Stimulated activated naive CD4-positive, alpha-beta T cell (primary cell): ENCODE results near the gene SLU7.

Source experiments
- DNase-seq, 6 experiments: peaks; one replicate each; lab custom pipeline; 2025; lab: John Stamatoyannopoulos, UW

The SLU7 gene

GRCh38 chr5:160419458-160420330, 813 bp upstream of the SLU7 start:
- no peak for DNase-seq

GRCh38 chr5:160399402-160400353, 19.2 kb downstream of the SLU7 start, which contains the start of gene FAM200C:
TSS of gene FAM200C (minus strand) at chr5:160400054. CDS start at chr5:160395490, 4,564 bp downstream.
- peak; percentile 16 to 53 (median 30) for DNase-seq

- DNase-seq: no peak
Measured at GRCh38 chr5:160398806-160399205, 20.1 kb downstream of the SLU7 start.

- DNase-seq: no peak
Measured at GRCh38 chr5:160397492-160397891, 21.4 kb downstream of the SLU7 start.

- DNase-seq: no peak
Measured at GRCh38 chr5:160395111-160395510, 23.8 kb downstream of the SLU7 start.

- peak in 2 of 6 experiments; percentile 9 to 15 for DNase-seq
Measured at GRCh38 chr5:160390787-160391696, 27.8 kb downstream of the SLU7 start.

GRCh38 chr5:160387445-160387844, 31.4 kb downstream of the SLU7 start:
- no peak for DNase-seq

- DNase-seq: no peak
Measured at GRCh38 chr5:160385496-160385895, 33.4 kb downstream of the SLU7 start.

GRCh38 chr5:160384681-160385080, 34.2 kb downstream of the SLU7 start:
- no peak for DNase-seq

- DNase-seq: no peak
Measured at GRCh38 chr5:160382346-160382745, 36.5 kb downstream of the SLU7 start.

- DNase-seq: no peak
Measured at GRCh38 chr5:160380041-160380440, 38.8 kb downstream of the SLU7 start.

- no peak for DNase-seq
Measured at GRCh38 chr5:160379511-160379910, 39.4 kb downstream of the SLU7 start.

GRCh38 chr5:160378330-160378729, 40.6 kb downstream of the SLU7 start:
- no peak for DNase-seq

- no peak for DNase-seq
Measured at GRCh38 chr5:160377651-160378050, 41.2 kb downstream of the SLU7 start.

- DNase-seq: no peak
Measured at GRCh38 chr5:160376416-160376815, 42.5 kb downstream of the SLU7 start.

- DNase-seq: no peak
Measured at GRCh38 chr5:160375701-160376100, 43.2 kb downstream of the SLU7 start.

- DNase-seq: no peak
Measured at GRCh38 chr5:160375166-160375565, 43.7 kb downstream of the SLU7 start.

- no peak for DNase-seq
Measured at GRCh38 chr5:160371294-160371693, 47.6 kb downstream of the SLU7 start.

- no peak for DNase-seq
Measured at GRCh38 chr5:160370713-160371034, 48.2 kb downstream of the SLU7 start.

GRCh38 chr5:160369990-160370712, 48.7 kb downstream of the SLU7 start, which contains the start of gene C1QTNF2:
TSS of gene C1QTNF2 (minus strand) at chr5:160370626. CDS start at chr5:160355011, 15,615 bp downstream.
- no peak for DNase-seq

GRCh38 chr5:160367885-160368284, 51.0 kb downstream of the SLU7 start:
- no peak for DNase-seq
